Measurements from ENCODE around the gene MICU2.

MICU2 gene

GRCh38 chr13:21603531-21604448 is at the start of gene MICU2:
MICU2 (minus strand) TSS chr13:21604170; CDS start chr13:21604148, 22 bp downstream.
- DNase-seq: peak; percentile 93

DNA sequence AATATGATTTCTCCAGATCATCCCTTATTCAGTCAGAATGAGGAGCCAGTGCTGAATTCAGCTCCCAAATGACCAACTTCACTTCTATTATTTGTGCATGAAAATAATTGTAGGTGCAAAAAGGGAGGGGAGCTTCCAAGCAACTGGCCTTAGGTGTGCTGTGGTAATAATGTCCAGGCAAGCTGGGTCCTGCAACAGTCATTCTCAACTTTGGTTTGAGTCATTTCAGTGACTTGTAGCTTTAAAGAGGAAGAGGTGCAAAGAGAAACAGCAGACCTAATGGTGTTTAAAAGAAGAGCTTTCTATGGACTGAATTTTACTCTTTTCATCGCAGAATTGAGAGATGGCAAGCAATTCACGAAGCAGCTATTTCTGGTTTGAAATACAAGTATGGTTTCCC is 37.7 kb upstream of the MICU2 start:
- no peak for DNase-seq

DNA sequence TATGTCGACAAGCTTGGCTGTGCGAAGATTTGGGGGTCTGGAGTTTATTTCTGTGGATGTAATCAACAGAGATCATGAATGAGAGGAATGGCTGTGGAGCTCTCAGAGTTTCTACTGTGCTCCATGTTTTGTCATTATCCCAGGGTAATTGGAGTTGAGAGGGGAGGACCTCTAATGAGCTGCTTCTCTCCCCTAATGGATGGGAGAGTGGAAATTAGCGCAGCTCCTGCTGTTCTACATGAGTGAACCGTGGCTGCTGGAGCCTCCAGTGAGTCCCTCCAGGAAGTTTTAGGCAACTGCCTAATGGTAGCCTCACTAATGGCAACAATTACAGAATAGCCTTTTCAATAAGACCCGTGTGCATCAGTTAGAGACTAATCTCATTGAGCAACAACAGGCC is 35.6 kb upstream of the MICU2 start:
- no peak for DNase-seq

- no peak for DNase-seq
Observed at GRCh38 chr13:21638319-21639282, 34.6 kb upstream of the MICU2 start.

- DNase-seq: peak; percentile 27
Observed at GRCh38 chr13:21637296-21637695, 33.3 kb upstream of the MICU2 start.

DNA sequence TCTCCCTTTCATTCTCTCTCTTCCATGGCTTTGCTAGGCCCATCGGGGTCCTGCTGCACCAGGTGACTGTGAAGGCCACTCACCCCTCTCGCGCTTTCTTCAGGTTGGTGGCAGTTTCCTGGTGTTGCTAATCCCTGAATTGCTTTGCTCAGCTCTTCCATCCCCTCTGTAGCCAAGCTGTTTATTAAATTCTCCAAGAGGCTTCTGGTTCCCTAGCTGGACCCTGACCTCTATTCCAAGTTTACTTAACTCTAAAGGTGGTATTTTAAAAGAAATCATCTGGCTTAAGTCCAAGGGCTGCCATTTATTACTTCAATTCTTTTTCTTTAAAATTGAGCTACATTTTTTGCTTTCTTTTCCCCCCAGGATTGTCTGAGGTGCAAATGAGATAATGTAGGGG is 32.7 kb upstream of the MICU2 start:
- DNase-seq: no peak

GRCh38 chr13:21632196-21632595 is 28.2 kb upstream of the MICU2 start:
- DNase-seq: no peak

GRCh38 chr13:21625366-21625765 is 21.4 kb upstream of the MICU2 start:
- DNase-seq: no peak

- DNase-seq: no peak
Observed at GRCh38 chr13:21620861-21621260, 16.9 kb upstream of the MICU2 start.

DNA sequence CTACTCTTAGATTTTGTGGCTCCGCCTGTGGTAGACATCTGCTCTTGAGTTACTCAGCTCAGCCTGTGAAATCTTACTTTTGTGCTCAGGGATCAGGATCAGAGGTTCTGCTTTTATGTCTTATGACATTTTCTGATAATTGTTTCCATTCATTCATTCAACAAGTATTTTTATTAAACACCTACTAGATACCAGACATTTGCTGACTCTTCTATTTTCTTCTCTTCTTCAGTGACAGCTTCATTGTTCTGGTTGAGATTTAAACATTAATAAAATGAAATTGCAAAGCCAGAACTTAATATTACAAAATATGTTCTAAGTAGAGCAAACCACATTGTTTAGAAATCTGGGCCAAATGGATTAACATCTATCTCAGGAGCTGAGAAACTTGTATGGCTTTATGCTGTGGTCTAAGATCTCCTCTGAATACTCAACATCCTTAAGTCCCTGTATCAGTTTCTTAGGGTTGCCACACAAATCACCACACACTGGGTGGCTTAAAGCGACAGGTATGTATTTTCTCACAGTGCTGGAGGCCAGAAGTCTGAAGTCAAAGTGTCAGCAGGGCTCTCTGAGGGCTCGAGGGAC is 15.8 kb upstream of the MICU2 start:
- no peak for DNase-seq

DNA sequence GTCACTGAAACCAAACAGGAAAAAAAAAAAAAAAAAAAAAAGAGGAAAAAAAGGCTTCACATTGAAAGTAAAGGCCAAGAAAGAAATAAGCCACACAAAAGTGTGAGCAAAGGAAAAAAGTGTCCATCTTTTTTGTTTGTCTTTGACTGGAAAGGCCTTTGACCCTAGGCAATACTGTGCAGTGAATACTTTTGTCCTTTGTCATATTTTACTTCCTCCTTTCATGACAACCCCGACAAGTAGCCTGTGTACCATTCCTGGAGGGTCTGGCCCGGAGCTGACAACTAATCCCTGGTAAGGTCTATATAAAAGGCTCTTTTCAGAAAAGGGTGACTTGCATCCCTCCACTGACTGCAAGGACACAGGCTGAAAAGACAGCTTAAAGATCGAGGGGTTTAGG is 12.9 kb upstream of the MICU2 start:
- DNase-seq: no peak

DNA sequence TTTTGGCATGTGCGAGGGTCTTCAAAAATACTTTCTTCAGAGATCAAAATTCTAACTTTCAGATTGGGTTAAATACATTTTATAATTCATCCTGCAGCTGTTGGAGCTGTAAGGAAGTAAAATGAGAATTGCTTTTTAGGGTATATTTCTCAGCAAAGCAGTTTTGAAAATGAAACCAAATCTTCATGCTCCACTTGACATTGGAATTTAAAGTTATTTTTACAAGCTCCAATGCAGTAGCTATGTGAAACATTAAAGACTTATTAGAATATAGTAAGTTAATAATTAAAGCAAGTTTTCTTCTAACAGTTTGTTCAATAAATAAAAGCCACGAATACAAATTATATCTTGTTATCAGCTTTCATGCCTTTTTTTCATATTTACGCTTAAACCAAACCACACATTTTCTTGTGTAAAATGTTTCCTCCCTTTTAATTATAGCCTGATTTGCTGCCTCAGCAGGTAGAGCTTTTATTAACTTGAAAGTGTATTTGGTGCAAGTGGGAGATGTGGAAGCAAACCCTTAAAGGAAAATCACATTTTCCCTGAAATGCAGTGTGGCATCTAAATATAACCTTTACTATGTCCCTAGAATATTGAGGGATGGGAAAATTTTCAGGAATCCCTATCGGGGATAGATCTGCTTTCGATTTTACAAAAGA is 12.4 kb upstream of the MICU2 start:
- DNase-seq: no peak

GRCh38 chr13:21615427-21615826 is 11.5 kb upstream of the MICU2 start:
- no peak for DNase-seq

GRCh38 chr13:21613791-21614190 is 9.8 kb upstream of the MICU2 start:
- no peak for DNase-seq

- no peak for DNase-seq
Observed at GRCh38 chr13:21611385-21611784, 7.4 kb upstream of the MICU2 start.

GRCh38 chr13:21610687-21611086 is 6.7 kb upstream of the MICU2 start:
- DNase-seq: no peak

- no peak for DNase-seq
Observed at GRCh38 chr13:21608961-21609360, 5.0 kb upstream of the MICU2 start.

GRCh38 chr13:21606796-21607195 is 2.8 kb upstream of the MICU2 start:
- DNase-seq: no peak

DNA sequence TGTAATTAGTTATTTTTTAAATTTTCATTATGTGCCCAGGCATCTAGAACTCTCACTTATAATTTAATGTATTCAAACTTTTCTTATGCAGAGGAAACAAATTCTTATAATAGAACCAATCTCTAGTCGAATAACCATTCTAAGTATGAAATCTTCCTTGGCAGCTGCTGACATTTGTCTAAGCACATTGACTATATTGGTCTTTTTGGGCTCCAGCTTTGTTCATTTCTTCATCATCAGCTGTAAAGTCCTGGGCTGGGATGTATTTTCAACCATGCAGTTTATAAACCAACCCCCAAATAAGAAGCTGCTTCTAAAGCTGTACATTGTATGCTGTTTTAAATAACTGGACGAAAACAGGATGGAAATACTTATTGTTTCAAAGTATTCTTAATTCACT is 2.3 kb upstream of the MICU2 start:
- DNase-seq: no peak

GRCh38 chr13:21596722-21597121 is 7.2 kb downstream of the MICU2 start:
- DNase-seq: no peak

GRCh38 chr13:21595546-21595822 is 8.5 kb downstream of the MICU2 start:
- DNase-seq: no peak

DNA sequence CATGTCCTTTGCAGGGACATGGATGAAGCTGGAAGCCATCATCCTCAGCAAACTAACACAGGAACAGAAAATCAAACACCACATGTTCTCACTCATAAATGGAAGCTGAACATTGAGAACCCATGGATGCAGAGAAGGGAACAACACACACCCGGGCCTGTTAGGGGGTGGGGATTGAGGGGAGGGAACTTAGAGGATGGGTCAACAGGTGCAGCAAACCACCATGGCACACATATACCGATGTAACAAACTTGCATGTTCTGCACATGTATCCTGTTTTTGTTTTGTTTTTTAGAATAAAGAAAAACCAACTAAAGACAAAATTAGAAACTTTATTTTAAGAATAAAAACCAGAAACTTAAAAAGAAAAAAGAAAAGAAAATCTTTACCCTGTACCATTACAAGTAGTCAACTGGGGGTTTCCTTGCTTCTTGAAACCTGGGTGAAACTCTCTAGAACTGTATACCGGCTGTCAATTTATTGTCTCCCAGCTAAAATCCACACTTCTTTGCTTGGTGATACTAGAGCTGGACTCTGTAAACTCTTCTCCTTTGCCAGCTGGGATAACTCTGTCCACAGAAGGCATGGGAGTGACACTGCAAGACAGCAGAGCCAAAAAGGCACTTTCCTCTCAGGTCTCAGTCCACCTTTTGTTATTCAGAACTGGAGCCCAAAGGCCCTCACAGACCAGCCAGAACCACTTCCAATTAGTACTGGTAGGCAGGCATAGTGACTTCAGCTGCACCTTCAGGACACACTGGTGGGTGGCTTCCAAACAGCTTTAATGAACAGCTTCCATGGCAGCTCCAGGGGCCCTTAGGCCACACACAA is 9.0 kb downstream of the MICU2 start:
- DNase-seq: no peak

Measured in activated effector memory CD4-positive, alpha-beta T cell treated with Interleukin-2 at 50 U/mL for 16 hours (primary cell).